HCT116 (cell line): Measurements from ENCODE around the gene CACNA2D2. TPM values are rescaled to one million over a fixed set of nuclear protein-coding genes. Genes with fewer than 3 reads are reported as not detected.

Experiments
- ATAC-seq: fragments of 200-7000 bp; cut with Tn5 transposase; 2 replicates; pipeline ENCODE4 v1.9.1; 2020; ENCODE audit warnings: mild to moderate bottlenecking, moderate library complexity
- BruUV-seq: library from RNA; stranded (reverse); fragments of 400-500 nt; replicated peaks from 2 replicates; lab custom pipeline; 2021; lab: Mats Ljungman, UMichigan
- CTCF ChIA-PET: fragments of 300-600 bp; sonication (Branson Sonifier 250); formaldehyde crosslinking; loops from one replicate; lab custom pipeline; 2021; ENCODE audit warnings: antibody characterized with exemption; lab: Charles Lee
- POLR2A ChIA-PET: fragments of 300-600, 350-600 bp; sonication (Branson Sonifier 250); formaldehyde crosslinking; loops from one replicate; lab custom pipeline; 2021; ENCODE audit warnings: antibody characterized with exemption; lab: Charles Lee
- RAD21 ChIA-PET, 2 experiments: fragments of 300-600 bp; sonication (Branson Sonifier 250); formaldehyde crosslinking; loops; one replicate each; lab custom pipeline; 2023; ENCODE audit warnings: low total read pairs in 2 of 2; ENCODE audit not compliant: uncharacterized antibody in 2 of 2, unreplicated experiment in 2 of 2, low non-redundant PET in 1 of 2; lab: Charles Lee
- DNase-seq: peaks from one replicate; pipeline ENCODE4 v3.0.0-alpha.2; 2010; ENCODE audit warnings: low read depth, low spot score
- H2AFZ ChIP-seq: fragments of 200-600 bp; shearing (Covaris generic), sonication (generic); 2 replicates; pipeline ENCODE4 v1.6.1; 2017; ENCODE audit warnings: low read depth, mixed run types, mixed read lengths, antibody characterized with exemption, low read length; ENCODE audit not compliant: poor library complexity, severe bottlenecking
- H3K27ac ChIP-seq: 2 replicates; pipeline ENCODE4 v1.5.1; 2012; ENCODE audit warnings: low read depth, low read length
- H3K27me3 ChIP-seq: fragments of 200-600 bp; sonication (generic); 2 replicates; pipeline ENCODE4 v1.6.1; 2016; ENCODE audit warnings: mixed run types, low read length, mixed read lengths; ENCODE audit not compliant: insufficient read depth
- H3K36me3 ChIP-seq, 2 experiments: fragments of 200-500 bp in 1 of 2; fragments of 200-600 bp in 1 of 2; sonication (Bioruptor generic) in 1 of 2; sonication (generic) in 1 of 2; 2 replicates each; pipeline versions ENCODE4 v1.5.1 to v1.6.1; 2014 to 2016; ENCODE audit warnings: low read length in 2 of 2, inconsistent platforms in 1 of 2, mixed read lengths in 1 of 2, mixed run types in 1 of 2; ENCODE audit not compliant: insufficient read depth in 2 of 2, control insufficient read depth in 1 of 2
- H3K4me1 ChIP-seq, 2 experiments: fragments of 200-600 bp in 1 of 2; sonication (generic) in 1 of 2; 2 replicates each; pipeline versions ENCODE4 v1.5.1 to v1.6.1; 2012 to 2017; ENCODE audit warnings: low read length in 2 of 2, inconsistent platforms in 1 of 2, mild to moderate bottlenecking in 1 of 2, mixed read lengths in 1 of 2, mixed run types in 1 of 2, moderate library complexity in 1 of 2; ENCODE audit not compliant: insufficient read depth in 2 of 2, control insufficient read depth in 1 of 2
- H3K4me2 ChIP-seq: fragments of 200-600 bp; sonication (generic); 2 replicates; pipeline ENCODE4 v1.6.1; 2017; ENCODE audit warnings: mixed run types, low read length, mixed read lengths
- H3K4me3 ChIP-seq, 2 experiments: fragments of 200-600 bp in 1 of 2; sonication (generic) in 1 of 2; replicated peaks in 1 of 2; 2 replicates each; pipeline ENCODE4 v1.5.1; 2011 to 2016; ENCODE audit warnings: low read length in 2 of 2, control low read depth in 1 of 2, low read depth in 1 of 2, mild to moderate bottlenecking in 1 of 2, mixed read lengths in 1 of 2, mixed run types in 1 of 2
- H3K79me2 ChIP-seq: fragments of 200-600 bp; sonication (generic); 2 replicates; pipeline ENCODE4 v1.6.1; 2017; ENCODE audit warnings: mild to moderate bottlenecking, mixed run types, low read length, moderate library complexity, mixed read lengths; ENCODE audit not compliant: insufficient read depth
- H3K9ac ChIP-seq: fragments of 200-600 bp; sonication (generic); 2 replicates; pipeline ENCODE4 v1.6.1; 2016; ENCODE audit warnings: low read length, mixed read lengths
- H3K9me2 ChIP-seq: fragments of 200-600 bp; sonication (generic), shearing (Covaris generic); 2 replicates; pipeline ENCODE4 v1.6.1; 2017; ENCODE audit warnings: mixed run types, mild to moderate bottlenecking, moderate library complexity; ENCODE audit not compliant: insufficient read depth
- H3K9me3 ChIP-seq, 2 experiments: fragments of 200-500 bp in 1 of 2; fragments of 200-600 bp in 1 of 2; sonication (Bioruptor generic) in 1 of 2; sonication (generic) in 1 of 2; 2 replicates each; pipeline ENCODE4 v1.6.1; 2014 to 2017; ENCODE audit warnings: low read length in 2 of 2, mixed read lengths in 2 of 2, inconsistent platforms in 1 of 2, low read depth in 1 of 2, mild to moderate bottlenecking in 1 of 2, mixed run types in 1 of 2, moderate library complexity in 1 of 2; ENCODE audit not compliant: control insufficient read depth in 1 of 2, insufficient read depth in 1 of 2
- H4K20me1 ChIP-seq: fragments of 200-600 bp; sonication (generic), shearing (Covaris generic); 2 replicates; pipeline ENCODE4 v1.6.1; 2017; ENCODE audit warnings: mixed run types, mild to moderate bottlenecking, moderate library complexity; ENCODE audit not compliant: insufficient read depth
- CBX3 ChIP-seq: IDR thresholded peaks from 2 replicates; pipeline ENCODE4 v1.6.1; 2012; ENCODE audit warnings: low read depth
- CEBPB ChIP-seq: IDR thresholded peaks from 2 replicates; pipeline ENCODE4 v1.6.1; 2012; ENCODE audit warnings: low read depth
- EGR1 ChIP-seq: IDR thresholded peaks from 2 replicates; pipeline ENCODE4 v1.6.1; 2012; ENCODE audit warnings: low read depth
- EZH2 ChIP-seq: fragments of 200-600 bp; sonication (generic); IDR thresholded peaks from 2 replicates; pipeline ENCODE4 v1.6.1; 2017; ENCODE audit warnings: antibody characterized with exemption, mixed run types
- EZH2phosphoT487 ChIP-seq: fragments of 200-600 bp; IDR thresholded peaks from 2 replicates; pipeline ENCODE4 v1.6.1; 2018; ENCODE audit warnings: antibody characterized with exemption, borderline replicate concordance
- FOSL1 ChIP-seq: IDR thresholded peaks from 2 replicates; pipeline ENCODE4 v1.6.1; 2012; ENCODE audit warnings: low read depth
- POLR2A ChIP-seq: IDR thresholded peaks from 2 replicates; pipeline ENCODE4 v1.7.0; 2011; ENCODE audit warnings: borderline replicate concordance; ENCODE audit not compliant: insufficient read depth, insufficient read length; ENCODE audit errors: extremely low read depth
- RAD21 ChIP-seq: IDR thresholded peaks from 2 replicates; pipeline ENCODE4 v1.6.1; 2012; ENCODE audit warnings: low read depth, mild to moderate bottlenecking
- REST ChIP-seq: IDR thresholded peaks from 2 replicates; pipeline ENCODE4 v1.6.1; 2012; ENCODE audit warnings: low read depth
- SP1 ChIP-seq: IDR thresholded peaks from 2 replicates; pipeline ENCODE4 v1.6.1; 2012; ENCODE audit warnings: low read depth
- TCF7L2 ChIP-seq: IDR thresholded peaks from 2 replicates; pipeline ENCODE4 v1.7.0; 2011; ENCODE audit warnings: borderline replicate concordance, inconsistent platforms; ENCODE audit not compliant: insufficient read depth, insufficient read length; ENCODE audit errors: extremely low read depth
- YY1 ChIP-seq: IDR thresholded peaks from 2 replicates; pipeline ENCODE4 v1.6.1; 2011; ENCODE audit warnings: low read length, low read depth, moderate library complexity, mild to moderate bottlenecking; ENCODE audit not compliant: insufficient replicate concordance; ENCODE audit errors: extremely low read depth
- ZBTB33 ChIP-seq: IDR thresholded peaks from 2 replicates; pipeline ENCODE4 v1.6.1; 2011; ENCODE audit warnings: mild to moderate bottlenecking, low read length, moderate library complexity; ENCODE audit not compliant: insufficient replicate concordance; ENCODE audit errors: extremely low read depth
- ZFX ChIP-seq: fragments of 450-650 bp; IDR thresholded peaks from 2 replicates; pipeline ENCODE4 v1.6.1; 2017
- ZNF274 ChIP-seq: fragments of 200-500 bp; sonication (Bioruptor generic); IDR thresholded peaks from 2 replicates; pipeline ENCODE4 v1.6.1; 2014; ENCODE audit warnings: mild to moderate bottlenecking, low read depth, low read length, inconsistent platforms
- intact Hi-C: fragments of 100-400 bp; cut with micrococcal nuclease; formaldehyde crosslinking; loops from 2 replicates; pipeline ENCODE4 v1.10.0; 2022
- total RNA-seq: library from RNA; stranded (reverse); gene quantifications from one replicate; pipeline ENCODE4 v1.2.1, GENCODE V29; 2021; ENCODE audit not compliant: unreplicated experiment

The CACNA2D2 gene
- total RNA-seq, 1 experiment from 2014 or later: 10.2 TPM

GRCh38 chr3:50381383-50381782 is 122.1 kb downstream of the CACNA2D2 start:
- POLR2A ChIA-PET: interaction anchor here (0.7 to 1.0 kb wide), 2 partner anchors 40 to 209 kb away, joined by 3 read pairs; partner anchors contain the start of gene RASSF1
- Histone ChIP-seq H3K9me3 (no peaks in the 10 kb centered on the region), H3K4me2 (no peak overlapping the region), H3K27me3 (no peaks in the 10 kb centered on the region), H2AFZ (no peak overlapping the region), H3K27ac (no peak overlapping the region), H3K4me3 (no peak overlapping the region), H4K20me1 (no peaks in the 10 kb centered on the region), H3K9me2 (no peaks in the 10 kb centered on the region)
- RAD21 ChIA-PET: no interaction called here
- ATAC-seq: no peak
- intact Hi-C loops: no loop called here
- no TSS peak for BruUV-seq
- TF ChIP-seq CBX3 (no peak), CEBPB (no peak), YY1 (no peak), ZNF274 (no peak), EGR1 (no peak), EZH2phosphoT487 (no peak), RAD21 (no peak), FOSL1 (no peak), POLR2A (no peak), EZH2 (no peak)
- TF ChIP-seq, all 23 proteins: peak for 0
- Histone ChIP-seq H3K36me3 (no peaks in the 10 kb centered on the region), H3K4me1 (no peaks in the 10 kb centered on the region), H3K79me2 (no peaks in the 10 kb centered on the region), H3K9ac (no peak overlapping the region)
- CTCF ChIA-PET: no interaction called here
- DNase-seq: no peak

GRCh38 chr3:50380405-50381085 is 122.9 kb downstream of the CACNA2D2 start:
- H2AFZ ChIP-seq: no peak overlapping the region
- H3K4me2 ChIP-seq: no peak overlapping the region
- POLR2A ChIA-PET: interaction anchor here (0.7 kb wide), 1 partner anchor 209 kb away, joined by 3 read pairs; no protein-coding TSS in a partner anchor
- no peak overlapping the region for H3K9ac ChIP-seq
- CTCF ChIA-PET: no interaction called here
- no peaks in the 10 kb centered on the region for H3K4me1 ChIP-seq
- no peaks in the 10 kb centered on the region for H3K9me3 ChIP-seq
- no peaks in the 10 kb centered on the region for H3K9me2 ChIP-seq
- no peaks in the 10 kb centered on the region for H3K27me3 ChIP-seq
- ATAC-seq (no peak), DNase-seq (no peak)
- no peak overlapping the region for H3K27ac ChIP-seq
- H3K36me3 ChIP-seq: no peaks in the 10 kb centered on the region
- no peak overlapping the region for H3K4me3 ChIP-seq
- intact Hi-C loops: no loop called here
- no peaks in the 10 kb centered on the region for H4K20me1 ChIP-seq
- no TSS peak for BruUV-seq
- RAD21 ChIA-PET: no interaction called here
- no peaks in the 10 kb centered on the region for H3K79me2 ChIP-seq
- TF ChIP-seq ZBTB33 (no peak), ZNF274 (no peak), REST (no peak), ZFX (no peak), CEBPB (no peak), CBX3 (no peak), SP1 (no peak), EZH2phosphoT487 (no peak), TCF7L2 (no peak)
